ENCODE data around the gene FSHB. TPM values are rescaled to one million over a fixed set of nuclear protein-coding genes. Genes with fewer than 3 reads are reported as not detected.

FSHB gene
- total RNA-seq, 1 experiment from 2014 or later: not detected

GRCh38 chr11:30258679-30259078 lies 27.9 kb downstream of the FSHB start:
- no peak overlapping the region for H3K4me3 Mint-ChIP-seq
- no peaks in the 10 kb centered on the region for H3K4me1 Mint-ChIP-seq
- CTCF ChIA-PET: no interaction called here
- no peak for DNase-seq (ENCODE audit: low spot score)
- peaks cover 17% of the 10 kb centered on the region for H3K27me3 Mint-ChIP-seq (ENCODE audit: low read depth)
- no peak overlapping the region for H3K27ac Mint-ChIP-seq
- POLR2A ChIA-PET: no interaction called here
- no peaks in the 10 kb centered on the region for H3K36me3 Mint-ChIP-seq
- TF ChIP-seq FOXJ3 (CRISPR knock-in tag; IDR thresholded peaks at IDR 0.05; ENCODE audit: borderline replicate concordance) (no peak), MYBL2 (CRISPR knock-in tag; IDR thresholded peaks at IDR 0.05) (no peak), FOXK1 (CRISPR knock-in tag; IDR thresholded peaks at IDR 0.05) (no peak), SMAD3 (CRISPR knock-in tag; IDR thresholded peaks at IDR 0.05; ENCODE audit: borderline replicate concordance) (no peak), MAX (CRISPR knock-in tag; IDR thresholded peaks at IDR 0.05) (no peak), TP53 (CRISPR knock-in tag; IDR thresholded peaks at IDR 0.05) (no peak), ATF3 (CRISPR knock-in tag; conservative IDR thresholded peaks at IDR 0.05) (no peak), ELF4 (CRISPR knock-in tag; IDR thresholded peaks at IDR 0.05; ENCODE audit: low read depth) (no peak), NR1H2 (CRISPR knock-in tag; IDR thresholded peaks at IDR 0.05) (no peak), ZNF671 (CRISPR knock-in tag; IDR thresholded peaks at IDR 0.05) (no peak), NR3C1 (CRISPR knock-in tag; conservative IDR thresholded peaks at IDR 0.05; ENCODE audit: low read depth) (no peak), ZNF232 (CRISPR knock-in tag; IDR thresholded peaks at IDR 0.05) (no peak), E2F4 (CRISPR knock-in tag; IDR thresholded peaks at IDR 0.05; ENCODE audit: borderline replicate concordance, low read depth) (no peak), ZNF121 (CRISPR knock-in tag; IDR thresholded peaks at IDR 0.05) (no peak), TEAD1 (CRISPR knock-in tag; IDR thresholded peaks at IDR 0.05) (no peak), NR2C2 (CRISPR knock-in tag; IDR thresholded peaks at IDR 0.05) (no peak)
- no peak for ATAC-seq
- peaks cover 5% of the 10 kb centered on the region; the same call in 1 of the 2 replicates for H3K9me3 Mint-ChIP-seq

- Mint-ChIP-seq H3K27ac (no peak overlapping the region), H3K4me1 (no peaks in the 10 kb centered on the region), H3K9me3 (peaks cover 16% of the 10 kb centered on the region; the same call in 1 of the 2 replicates), H3K27me3 (ENCODE audit: low read depth) (peaks cover 23% of the 10 kb centered on the region), H3K36me3 (no peaks in the 10 kb centered on the region), H3K4me3 (no peak overlapping the region)
- POLR2A ChIA-PET: no interaction called here
- DNase-seq (ENCODE audit: low spot score) (no peak), ATAC-seq (no peak)
- CTCF ChIA-PET: no interaction called here
- TF ChIP-seq SP1 (CRISPR knock-in tag; conservative IDR thresholded peaks at IDR 0.05): no peak
- no peak for TF ChIP-seq CREB1 (CRISPR knock-in tag; IDR thresholded peaks at IDR 0.05)
- TF ChIP-seq RELA (CRISPR knock-in tag; IDR thresholded peaks at IDR 0.05; ENCODE audit: borderline replicate concordance): no peak
- TF ChIP-seq ESRRA (CRISPR knock-in tag; IDR thresholded peaks at IDR 0.05; ENCODE audit: borderline replicate concordance): no peak
These were observed 30.0 kb downstream of the FSHB start for GRCh38 chr11:30260813-30261212.

GRCh38 chr11:30261821-30262220 lies 31.0 kb downstream of the FSHB start:
- no peak overlapping the region for H3K4me3 Mint-ChIP-seq
- no peak overlapping the region for H3K27ac Mint-ChIP-seq
- ChIA-PET POLR2A (no interaction called here), CTCF (no interaction called here)
- no peaks in the 10 kb centered on the region for H3K36me3 Mint-ChIP-seq
- no peak for DNase-seq (ENCODE audit: low spot score)
- no peaks in the 10 kb centered on the region for H3K4me1 Mint-ChIP-seq
- no peak for ATAC-seq
- H3K9me3 Mint-ChIP-seq: peaks cover 19% of the 10 kb centered on the region; the same call in 1 of the 2 replicates
- H3K27me3 Mint-ChIP-seq (ENCODE audit: low read depth): peaks cover 27% of the 10 kb centered on the region
- TF ChIP-seq USF2 (CRISPR knock-in tag; IDR thresholded peaks at IDR 0.05) (no peak), STAT6 (CRISPR knock-in tag; conservative IDR thresholded peaks at IDR 0.05; ENCODE audit: low read depth) (no peak), ATF1 (CRISPR knock-in tag; IDR thresholded peaks at IDR 0.05) (no peak), AFF4 (CRISPR knock-in tag; IDR thresholded peaks at IDR 0.05; ENCODE audit: borderline replicate concordance) (no peak), NR2C2 (CRISPR knock-in tag; IDR thresholded peaks at IDR 0.05) (no peak), JAZF1 (CRISPR knock-in tag; IDR thresholded peaks at IDR 0.05) (no peak)
